Left ventricle myocardium inferior (tissue), 1 donor: ENCODE results near the gene CLSTN2. TPM values are rescaled to one million over a fixed set of nuclear protein-coding genes. Genes with fewer than 3 reads are reported as not detected.

ENCODE experiments used
- DNase-seq: peaks from one replicate; pipeline ENCODE4 v3.0.0-alpha.2; 2020
- H3K27ac ChIP-seq: fragments of 200-600 bp; replicated peaks from 2 replicates; pipeline ENCODE4 v1.8.0; 2021
- H3K27me3 ChIP-seq: fragments of 200-600 bp; 2 replicates; pipeline ENCODE4 v1.8.0; 2021; ENCODE audit warnings: low read depth
- H3K36me3 ChIP-seq: fragments of 200-600 bp; 2 replicates; pipeline ENCODE4 v1.8.0; 2021
- H3K4me1 ChIP-seq: fragments of 200-600 bp; 2 replicates; pipeline ENCODE4 v1.8.0; 2021
- H3K4me3 ChIP-seq: fragments of 200-600 bp; 2 replicates; pipeline ENCODE4 v1.8.0; 2021; ENCODE audit warnings: mild to moderate bottlenecking, moderate library complexity
- H3K9me3 ChIP-seq: fragments of 200-600 bp; replicated peaks from 2 replicates; pipeline ENCODE4 v1.8.0; 2021
- CTCF ChIP-seq: fragments of 200-600 bp; IDR thresholded peaks from 2 replicates; pipeline ENCODE4 v1.8.0; 2021; ENCODE audit warnings: antibody characterized with exemption, mild to moderate bottlenecking, borderline replicate concordance
- intact Hi-C: fragments of 100-400 bp; cut with micrococcal nuclease; formaldehyde crosslinking; loops from one replicate; pipeline ENCODE4 v1.11.0; 2022
- total RNA-seq: library from RNA; stranded (reverse); fragmentation: NEBNext Ultra II Directional; extraction: Animal tissue kit (Norgen Biotek cat#: 25700); gene quantifications from one replicate; pipeline ENCODE4 v1.2.1, GENCODE V29; 2021
- donor health status: DM: no; HTN: yes; CAD: no; lungs with severe emphysema.

CLSTN2 gene
- total RNA-seq, 1 donor from 2014 or later = 7.0 TPM

- H3K27me3 ChIP-seq = peaks cover 4% of the 10 kb centered on the region
These were observed 534.5 kb downstream of the CLSTN2 start for GRCh38 chr3:140469491-140469890.

GRCh38 chr3:140470211-140470610 is 535.2 kb downstream of the CLSTN2 start:
- Histone ChIP-seq H3K27ac (no peak overlapping the region), H3K36me3 (no peaks in the 10 kb centered on the region), H3K27me3 (peaks cover 4% of the 10 kb centered on the region), H3K4me3 (no peak overlapping the region), H3K9me3 (no peaks in the 10 kb centered on the region), H3K4me1 (peaks cover 10% of the 10 kb centered on the region)
- intact Hi-C loops = no loop called here
- no peak for DNase-seq
- no peak for TF ChIP-seq CTCF

More at GRCh38 chr3:140469491-140469890, 534.5 kb downstream of the CLSTN2 start:
- no peak overlapping the region for H3K27ac ChIP-seq
- no peak for TF ChIP-seq CTCF
- H3K36me3 ChIP-seq = no peaks in the 10 kb centered on the region
- H3K4me1 ChIP-seq = peaks cover 10% of the 10 kb centered on the region
- no peaks in the 10 kb centered on the region for H3K9me3 ChIP-seq
- intact Hi-C loops = no loop called here
- no peak overlapping the region for H3K4me3 ChIP-seq
- DNase-seq = no peak

GRCh38 chr3:140470962-140471361 is 536.0 kb downstream of the CLSTN2 start:
- H3K9me3 ChIP-seq = no peaks in the 10 kb centered on the region
- intact Hi-C loops = no loop called here
- H3K4me1 ChIP-seq = peaks cover 10% of the 10 kb centered on the region
- H3K36me3 ChIP-seq = no peaks in the 10 kb centered on the region
- H3K4me3 ChIP-seq = no peak overlapping the region
- H3K27ac ChIP-seq = no peak overlapping the region
- TF ChIP-seq CTCF = no peak
- peaks cover 4% of the 10 kb centered on the region for H3K27me3 ChIP-seq
- no peak for DNase-seq

GRCh38 chr3:140472306-140473020 is 537.5 kb downstream of the CLSTN2 start:
- DNase-seq = no peak
- H3K4me1 ChIP-seq = peaks cover under 1% of the 10 kb centered on the region
- H3K36me3 ChIP-seq = no peaks in the 10 kb centered on the region
- TF ChIP-seq CTCF = no peak
- intact Hi-C loops = no loop called here
- no peaks in the 10 kb centered on the region for H3K9me3 ChIP-seq
- no peak overlapping the region for H3K4me3 ChIP-seq
- no peak overlapping the region for H3K27ac ChIP-seq
- H3K27me3 ChIP-seq = peaks cover 4% of the 10 kb centered on the region

- TF ChIP-seq CTCF = no peak
- H3K36me3 ChIP-seq = no peaks in the 10 kb centered on the region
- no peak for DNase-seq
These were observed 552.6 kb downstream of the CLSTN2 start for GRCh38 chr3:140487566-140487965.

More at GRCh38 chr3:140487566-140487965, 552.6 kb downstream of the CLSTN2 start:
- Histone ChIP-seq H3K27ac (no peak overlapping the region), H3K9me3 (no peaks in the 10 kb centered on the region), H3K27me3 (no peaks in the 10 kb centered on the region), H3K4me1 (no peaks in the 10 kb centered on the region), H3K4me3 (no peak overlapping the region)
- intact Hi-C loops = loop anchor here (5.0 kb wide), 1 partner anchor 125 kb away; no protein-coding TSS in a partner anchor
